COR-L47 (cell line): Measurements from ENCODE around the gene ERBIN.

Experiments used
- DNase-seq: peaks from one replicate; lab custom pipeline; 2025; lab: John Stamatoyannopoulos, UW

Gene ERBIN

DNA sequence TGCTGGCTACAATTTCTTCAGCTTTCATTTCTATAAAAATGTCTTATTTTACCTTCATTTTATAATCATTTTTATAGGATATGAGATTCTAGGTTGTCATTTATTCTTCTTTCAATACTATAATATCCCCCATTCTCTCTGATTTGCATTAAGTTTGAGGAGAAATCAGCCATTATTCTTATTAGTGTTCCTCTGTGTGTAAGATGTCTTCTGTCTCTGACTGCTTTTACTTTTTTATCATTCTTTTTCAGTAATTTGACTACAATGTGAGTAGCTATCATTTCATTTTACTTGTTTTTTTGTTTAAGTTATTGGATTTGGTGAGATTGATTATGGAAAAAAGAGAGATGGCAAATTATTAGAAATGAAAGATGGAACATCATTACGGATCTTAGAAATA is 204.1 kb downstream of the ERBIN start:
- no peak for DNase-seq
